ENCODE data around the gene CDT1. TPM values are rescaled to one million over a fixed set of nuclear protein-coding genes. Genes with fewer than 3 reads are reported as not detected.

Gene CDT1
- total RNA-seq, 3 donors from 2014 or later = 2.9 to 20.9 (median 7.6) TPM

DNA sequence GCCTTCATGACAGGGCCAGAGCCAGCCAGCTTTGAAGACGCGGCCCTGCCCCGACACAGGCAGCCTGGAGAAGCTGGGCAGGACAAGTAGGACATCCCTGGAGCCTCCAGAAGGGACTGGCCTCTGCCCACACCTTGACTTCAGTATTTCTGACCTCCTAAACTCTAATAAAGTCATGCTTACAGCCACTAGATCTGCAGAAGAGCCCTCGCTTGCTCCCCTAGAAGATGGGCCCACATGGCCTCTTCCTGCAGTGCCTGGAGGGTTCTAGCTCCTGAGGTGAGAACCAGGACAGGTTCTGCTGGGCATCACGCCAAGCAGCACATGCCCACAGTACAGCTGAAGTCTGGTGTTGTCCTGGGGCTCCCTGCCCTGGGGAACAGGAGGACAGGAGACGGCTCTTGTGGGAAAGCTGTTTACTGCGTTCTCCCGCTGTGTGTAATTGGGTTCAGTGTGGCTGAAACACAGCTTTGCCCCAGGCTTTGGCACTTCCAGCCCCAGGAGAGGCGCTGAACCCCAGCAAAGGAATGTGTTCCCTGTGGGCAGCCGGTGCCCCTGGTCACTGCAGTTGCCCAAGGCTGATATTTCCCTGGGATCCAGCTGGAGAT, 5.6 kb downstream of the CDT1 start:
- ATAC-seq = no peak
- intact Hi-C loops (cut with DNase I, micrococcal nuclease) = no loop called here

DNA sequence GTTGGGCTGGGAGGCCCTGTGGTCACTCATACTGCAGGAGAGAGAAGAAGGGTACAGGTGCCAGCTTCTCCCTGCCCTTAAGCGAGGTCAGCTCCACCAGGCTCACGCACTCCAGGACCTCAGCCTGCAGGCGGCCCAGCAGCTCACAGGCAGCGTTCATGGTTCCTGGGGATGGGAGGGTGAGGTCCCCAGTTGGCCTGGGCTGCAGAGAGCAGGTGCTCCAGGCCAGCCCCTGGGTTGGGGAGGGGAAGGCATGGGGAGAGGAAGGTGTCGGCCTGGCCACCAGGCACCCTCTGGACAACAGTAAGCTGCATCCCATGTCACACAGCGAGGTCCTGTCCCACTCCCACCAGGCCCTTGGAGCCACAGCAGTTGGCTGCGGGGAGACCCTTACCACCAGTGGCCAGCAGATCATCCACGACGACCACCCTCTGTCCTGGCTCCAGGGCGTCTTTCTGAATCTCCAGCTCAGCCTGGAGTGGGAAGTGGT, 6.1 kb downstream of the CDT1 start:
- DNase-seq (no peak), ATAC-seq (no peak)
- H3K9me3 ChIP-seq = no peaks in the 10 kb centered on the region
- TF ChIP-seq, protein P1, sequence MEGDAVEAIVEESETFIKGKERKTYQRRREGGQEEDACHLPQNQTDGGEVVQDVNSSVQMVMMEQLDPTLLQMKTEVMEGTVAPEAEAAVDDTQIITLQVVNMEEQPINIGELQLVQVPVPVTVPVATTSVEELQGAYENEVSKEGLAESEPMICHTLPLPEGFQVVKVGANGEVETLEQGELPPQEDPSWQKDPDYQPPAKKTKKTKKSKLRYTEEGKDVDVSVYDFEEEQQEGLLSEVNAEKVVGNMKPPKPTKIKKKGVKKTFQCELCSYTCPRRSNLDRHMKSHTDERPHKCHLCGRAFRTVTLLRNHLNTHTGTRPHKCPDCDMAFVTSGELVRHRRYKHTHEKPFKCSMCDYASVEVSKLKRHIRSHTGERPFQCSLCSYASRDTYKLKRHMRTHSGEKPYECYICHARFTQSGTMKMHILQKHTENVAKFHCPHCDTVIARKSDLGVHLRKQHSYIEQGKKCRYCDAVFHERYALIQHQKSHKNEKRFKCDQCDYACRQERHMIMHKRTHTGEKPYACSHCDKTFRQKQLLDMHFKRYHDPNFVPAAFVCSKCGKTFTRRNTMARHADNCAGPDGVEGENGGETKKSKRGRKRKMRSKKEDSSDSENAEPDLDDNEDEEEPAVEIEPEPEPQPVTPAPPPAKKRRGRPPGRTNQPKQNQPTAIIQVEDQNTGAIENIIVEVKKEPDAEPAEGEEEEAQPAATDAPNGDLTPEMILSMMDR (IDR thresholded peaks at IDR 0.05) = no peak
- peaks cover 25% of the 10 kb centered on the region for H3K4me1 ChIP-seq (ENCODE audit: low read depth)
- no peaks in the 10 kb centered on the region for H3K36me3 ChIP-seq (ENCODE audit: low read depth)
- intact Hi-C loops (cut with DNase I, micrococcal nuclease) = no loop called here
- no peak overlapping the region for H3K4me3 ChIP-seq

More for the DNA sequence above, 5.6 kb downstream of the CDT1 start:
- Histone ChIP-seq H3K36me3 (ENCODE audit: low read depth) (no peaks in the 10 kb centered on the region), H3K9me3 (no peaks in the 10 kb centered on the region), H3K4me1 (ENCODE audit: low read depth) (peaks cover 31% of the 10 kb centered on the region), H3K4me3 (no peak overlapping the region)
- TF ChIP-seq, protein P1 (IDR thresholded peaks at IDR 0.05) = no peak
- DNase-seq = no peak

DNA sequence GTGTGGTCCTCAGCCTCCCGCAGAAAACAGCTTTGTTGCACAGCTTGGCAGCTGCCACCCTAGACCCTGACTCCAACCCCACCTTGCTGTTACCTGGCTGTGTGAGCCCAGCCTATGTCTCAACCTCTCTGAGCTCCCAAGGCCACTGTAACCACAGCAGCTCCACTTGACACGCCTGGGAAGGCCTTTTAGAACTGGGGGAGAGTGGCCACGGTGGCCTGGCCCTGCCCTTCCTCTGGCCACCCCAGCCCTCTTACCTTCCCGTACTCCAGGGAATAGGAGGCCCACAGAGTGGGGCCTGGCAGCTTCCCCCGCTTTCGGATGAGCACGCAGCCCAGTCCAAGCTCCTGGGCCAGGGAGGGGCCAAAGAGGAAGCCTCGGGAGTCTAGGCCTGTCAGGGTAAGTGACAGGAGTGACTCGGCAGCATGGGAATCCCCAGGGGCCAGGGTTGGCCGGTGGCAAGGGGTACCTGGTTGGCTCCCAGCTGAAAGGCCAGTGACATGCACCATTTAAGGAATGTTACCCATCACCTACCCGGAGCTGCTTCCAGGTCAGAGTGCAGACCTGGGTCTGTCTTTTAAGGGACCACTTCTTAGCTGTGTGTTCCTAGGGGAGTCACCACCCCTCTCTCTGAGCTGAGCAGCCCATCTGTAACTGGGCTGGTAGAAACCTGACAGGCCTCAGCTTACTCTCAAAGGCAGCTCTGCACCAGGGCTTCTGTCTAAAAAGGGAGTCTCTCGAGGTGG, 6.8 kb downstream of the CDT1 start:
- ATAC-seq (no peak), DNase-seq (peak in 2 of 3 donors; percentile 43 to 62)
- TF ChIP-seq, protein P1 (IDR thresholded peaks at IDR 0.05) = no peak
- no peaks in the 10 kb centered on the region for H3K36me3 ChIP-seq (ENCODE audit: low read depth)
- peaks cover 22% of the 10 kb centered on the region for H3K4me1 ChIP-seq (ENCODE audit: low read depth)
- no peaks in the 10 kb centered on the region for H3K9me3 ChIP-seq
- H3K4me3 ChIP-seq = no peak overlapping the region
- intact Hi-C loops (cut with DNase I, micrococcal nuclease) = no loop called here

DNA sequence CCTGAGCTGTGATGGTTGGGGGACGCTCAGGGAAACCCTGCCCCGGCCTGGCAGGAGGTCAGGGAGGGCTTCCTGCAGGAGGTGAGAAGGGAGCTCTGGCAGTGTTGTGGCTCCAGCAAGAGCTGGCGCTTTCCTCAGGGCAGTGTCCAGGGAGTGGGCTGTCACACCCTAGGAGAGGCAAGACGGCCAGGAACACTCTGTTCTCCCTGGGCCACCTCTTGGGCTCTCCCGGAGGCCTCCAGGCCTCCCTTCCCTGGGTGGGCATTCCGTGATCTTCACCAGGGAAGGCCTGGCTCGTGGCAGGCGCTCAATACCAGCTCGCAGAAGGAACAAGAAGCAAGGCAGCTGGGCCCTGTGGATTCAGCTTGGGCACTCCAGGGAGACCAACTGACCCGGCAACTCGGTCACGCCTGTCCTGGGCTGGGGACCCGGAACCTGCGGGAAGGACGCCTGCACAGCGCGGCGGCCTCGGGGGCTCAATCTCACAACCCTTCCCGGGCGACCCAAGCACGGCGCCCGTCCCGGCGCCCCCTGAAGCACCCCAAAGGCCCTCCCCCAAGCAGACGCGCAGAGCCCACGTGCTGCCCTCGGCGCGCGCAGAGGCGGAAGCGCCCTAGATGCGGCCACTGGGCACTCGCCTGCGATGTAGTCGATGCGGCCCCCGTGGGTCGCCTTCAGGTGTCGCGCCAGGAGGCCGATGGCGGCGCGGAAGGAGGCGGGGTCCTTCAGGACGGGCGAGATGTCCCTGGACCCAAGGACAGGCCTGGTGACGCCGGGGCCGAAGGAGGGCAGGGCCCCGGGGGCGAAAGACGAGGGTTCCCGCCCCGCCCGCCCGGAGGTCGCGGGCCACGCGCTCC, 7.6 kb downstream of the CDT1 start:
- Histone ChIP-seq H3K4me3 (peak overlapping the region; percentile 29), H3K9me3 (no peaks in the 10 kb centered on the region), H3K36me3 (ENCODE audit: low read depth) (no peaks in the 10 kb centered on the region), H3K4me1 (ENCODE audit: low read depth) (peaks cover 24% of the 10 kb centered on the region)
- TF ChIP-seq, protein P1 (IDR thresholded peaks at IDR 0.05) = no peak
- intact Hi-C loops (cut with DNase I, micrococcal nuclease) = no loop called here
- ATAC-seq (peak; percentile 74), DNase-seq (peak; percentile 79 to 88 (median 88))

DNA sequence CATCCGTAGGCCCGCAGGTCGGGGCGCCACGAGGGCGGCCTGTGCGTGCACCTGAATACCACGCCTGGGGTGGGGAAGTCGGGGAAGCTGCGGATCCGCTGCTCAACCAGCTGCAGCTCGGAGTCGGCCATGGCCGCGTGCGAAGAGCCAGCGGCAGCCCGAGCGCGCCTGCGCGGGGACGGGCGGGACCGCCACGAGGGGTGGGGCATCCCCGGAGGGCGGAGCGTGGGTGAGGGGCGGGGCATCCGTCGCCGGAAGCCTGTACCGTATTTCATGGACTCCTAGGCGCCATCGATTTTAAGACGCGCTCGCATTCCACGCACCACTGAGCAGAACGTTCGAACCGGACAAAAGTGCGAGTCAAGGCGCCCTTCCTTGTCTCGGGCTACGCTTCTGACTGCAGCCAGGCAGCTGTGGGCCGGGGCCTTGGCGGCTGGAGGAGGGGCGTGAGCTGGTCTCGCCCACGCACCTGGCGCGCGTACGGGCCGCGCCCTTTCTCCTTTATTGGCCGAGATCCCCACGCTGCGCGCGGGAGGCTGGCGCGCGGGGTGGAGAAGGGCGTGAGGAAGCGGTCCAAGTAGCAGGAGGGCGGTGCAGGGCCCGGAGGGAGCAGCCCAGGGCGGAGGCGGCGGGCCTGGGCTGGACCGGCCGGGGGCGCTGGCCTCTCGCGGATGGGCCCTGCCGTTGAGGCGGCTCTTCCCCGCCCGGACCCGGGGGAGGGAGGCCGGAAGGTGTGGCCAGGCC, 8.4 kb downstream of the CDT1 start, which contains the start of gene APRT:
Gene APRT (minus strand): TSS at position 160 of the 744 bp plus-strand sequence. CDS start 29 bp downstream, at position 131.
- intact Hi-C loops (cut with DNase I, micrococcal nuclease) = no loop called here
- TF ChIP-seq, protein P1 (IDR thresholded peaks at IDR 0.05) = no peak
- no peaks in the 10 kb centered on the region for H3K9me3 ChIP-seq
- ATAC-seq (peak; percentile 89), DNase-seq (peak; percentile 95 to 99 (median 97))
- H3K4me3 ChIP-seq = peak within 1 kb of the TSS; percentile 29
- peaks cover 25% of the 10 kb centered on the region for H3K4me1 ChIP-seq (ENCODE audit: low read depth)
- no peaks in the 10 kb centered on the region for H3K36me3 ChIP-seq (ENCODE audit: low read depth)

All from mucosa of descending colon (tissue), 3 donors.